Lung (tissue), 12 donors: ENCODE results near the gene ALDH2. TPM values are rescaled to one million over a fixed set of nuclear protein-coding genes. Genes with fewer than 3 reads are reported as not detected.

ENCODE experiments used
- ATAC-seq: fragments of 200-7000 bp; cut with Tn5 transposase; one replicate; pipeline ENCODE4 v1.9.1; 2020; ENCODE audit warnings: moderate number of reproducible peaks; ENCODE audit not compliant: insufficient read depth, low FRiP score
- DNase-seq, 3 donors: peaks; one replicate each; pipeline ENCODE4 v3.0.0-alpha.2; 2013 to 2017
- H3K27ac ChIP-seq, 2 donors: one replicate each; pipeline ENCODE4 v1.5.1; 2013; ENCODE audit warnings: mild to moderate bottlenecking in 2 of 2, moderate library complexity in 2 of 2, control low read depth in 1 of 2, inconsistent platforms in 1 of 2, low read depth in 1 of 2, low read length in 1 of 2
- H3K27me3 ChIP-seq, 3 donors: one replicate each; pipeline ENCODE4 v1.5.1; 2013; ENCODE audit warnings: low read length in 2 of 3; ENCODE audit not compliant: control insufficient read depth in 3 of 3, insufficient read depth in 3 of 3
- H3K36me3 ChIP-seq, 4 donors: one replicate each; pipeline ENCODE4 v1.5.1; 2013; ENCODE audit warnings: low read length in 4 of 4, mild to moderate bottlenecking in 1 of 4, moderate library complexity in 1 of 4; ENCODE audit not compliant: control insufficient read depth in 4 of 4, insufficient read depth in 4 of 4
- H3K4me1 ChIP-seq, 5 donors: one replicate each; pipeline ENCODE4 v1.5.1; 2013; ENCODE audit warnings: low read length in 5 of 5, mild to moderate bottlenecking in 2 of 5, moderate library complexity in 1 of 5; ENCODE audit not compliant: control insufficient read depth in 5 of 5, insufficient read depth in 5 of 5
- H3K4me3 ChIP-seq: one replicate; pipeline ENCODE4 v1.5.1; 2013; ENCODE audit warnings: mild to moderate bottlenecking, control low read depth, moderate library complexity
- H3K9ac ChIP-seq, 2 donors: one replicate each; pipeline ENCODE4 v1.5.1; 2013; ENCODE audit warnings: low read length in 2 of 2, control low read depth in 1 of 2; ENCODE audit not compliant: insufficient read depth in 1 of 2
- H3K9me3 ChIP-seq, 4 donors: one replicate each; pipeline ENCODE4 v1.5.1; 2013; ENCODE audit warnings: low read length in 3 of 4, mild to moderate bottlenecking in 1 of 4, moderate library complexity in 1 of 4; ENCODE audit not compliant: control insufficient read depth in 4 of 4, insufficient read depth in 3 of 4
- CTCF ChIP-seq: IDR thresholded peaks from 2 replicates; pipeline ENCODE4 v1.5.1; 2012; ENCODE audit warnings: mild to moderate bottlenecking; ENCODE audit errors: control extremely low read depth, extremely low read depth
- WGBS, 2 donors: extraction: QIAGEN DNeasy Blood & Tissue Kit; methylation state at CpG; one replicate each; pipeline ENCODE4 v1.1.7; 2013; 5-methylcytosine and 5-hydroxymethylcytosine counted together
- polyA plus RNA-seq, 2 donors: library from polyadenylated mRNA; stranded (reverse); fragments of 200-250 nt; gene quantifications; one replicate each; pipeline ENCODE4 v1.2.1, GENCODE V29; 2013
- total RNA-seq, 2 donors: library from RNA; depleted of rRNA in 1 of 2; stranded (reverse); fragments of >200 nt in 1 of 2; gene quantifications; one replicate each; pipeline ENCODE4 v1.2.1, GENCODE V29; 2014 to 2021
- donor health status: control.
- donor health status: control.
- donor health status: Bipolar disorder and iron deficiency.
- donor health status: healthy.
- donor health status: DM: yes; HTN: yes; CAD: no.

The ALDH2 gene
- total and polyA plus RNA-seq, 4 donors = 48.5 to 324 (median 158) TPM

GRCh38 chr12:111756681-111757080, 10.1 kb upstream of the ALDH2 start:
- H3K27ac ChIP-seq = peak overlapping the region; percentile 24 to 78
- H3K36me3 ChIP-seq = peaks cover 0 to 16% (median 4%) of the 10 kb centered on the region in 4 donors
- no peak for TF ChIP-seq CTCF

GRCh38 chr12:111757361-111758119, 9.2 kb upstream of the ALDH2 start:
- 14 to 25% methylated on average over 15 of the region's 15 CpGs for WGBS, 2 donors
- Histone ChIP-seq H3K4me1 (peaks cover 0 to 20% (median 11%) of the 10 kb centered on the region in 5 donors), H3K4me3 (no peak overlapping the region), H3K27ac (peak overlapping the region; percentile 78), H3K36me3 (peaks cover 0 to 16% (median 4%) of the 10 kb centered on the region in 4 donors), H3K27me3 (no peaks in the 10 kb centered on the region), H3K9me3 (no peaks in the 10 kb centered on the region), H3K9ac (no peak overlapping the region)
- TF ChIP-seq CTCF = no peak
- DNase-seq (peak; percentile 49 to 71 (median 55)), ATAC-seq (peak; percentile 50)

More at GRCh38 chr12:111756681-111757080, 10.1 kb upstream of the ALDH2 start:
- no peaks in the 10 kb centered on the region for H3K27me3 ChIP-seq
- no peak overlapping the region for H3K9ac ChIP-seq
- no peak overlapping the region for H3K4me3 ChIP-seq
- ATAC-seq (no peak), DNase-seq (no peak)
- no peaks in the 10 kb centered on the region for H3K9me3 ChIP-seq
- WGBS, 2 donors = 80 to 85% methylated on average over 7 of the region's 7 CpGs
- H3K4me1 ChIP-seq = peaks cover 0 to 20% (median 11%) of the 10 kb centered on the region in 5 donors

- Histone ChIP-seq H3K9me3 (no peaks in the 10 kb centered on the region), H3K27ac (peak overlapping the region; percentile 78), H3K4me1 (peaks cover 0 to 20% (median 11%) of the 10 kb centered on the region in 5 donors), H3K27me3 (no peaks in the 10 kb centered on the region), H3K4me3 (no peak overlapping the region), H3K9ac (no peak overlapping the region), H3K36me3 (peaks cover 0 to 16% (median 4%) of the 10 kb centered on the region in 4 donors)
- ATAC-seq = no peak
- 39 to 48% methylated on average over 9 of the region's 9 CpGs for WGBS, 2 donors
- TF ChIP-seq CTCF = no peak
- DNase-seq = no peak
Measured at GRCh38 chr12:111758120-111758561, 8.6 kb upstream of the ALDH2 start.
